Cardiac muscle cell (in vitro differentiated cells and primary cell): ENCODE data around the gene PSAP. TPM values are rescaled to one million over a fixed set of nuclear protein-coding genes. Genes with fewer than 3 reads are reported as not detected.
"Not testable (repeated sequence)": the region's sequence is repeated elsewhere in the genome, so short reads cannot be mapped to it uniquely, and the experiment has no call there.

Source experiments
- DNase-seq, 2 donors: peaks; one replicate each; pipeline versions ENCODE4 v3.0.0 to v3.0.0-alpha.2; 2010 to 2017; ENCODE audit warnings: low read depth in 1 of 2, low spot score in 1 of 2
- H3K27ac ChIP-seq: fragments of 200-600 bp; sonication (generic); 2 replicates; pipeline ENCODE4 v1.5.1; 2016
- H3K27me3 ChIP-seq: fragments of 200-600 bp; sonication (generic); 2 replicates; pipeline ENCODE4 v1.6.0; 2016; ENCODE audit warnings: control low read depth
- H3K36me3 ChIP-seq: fragments of 200-600 bp; sonication (generic); 2 replicates; pipeline ENCODE4 v1.5.1; 2016; ENCODE audit warnings: control low read depth
- H3K4me1 ChIP-seq: fragments of 200-600 bp; sonication (generic); 2 replicates; pipeline ENCODE4 v1.8.1; 2017; ENCODE audit warnings: low read depth, mild to moderate bottlenecking, mixed run types
- H3K4me3 ChIP-seq: fragments of 200-600 bp; sonication (generic); 2 replicates; pipeline ENCODE4 v1.5.1; 2016; ENCODE audit warnings: mild to moderate bottlenecking
- H3K9me3 ChIP-seq: fragments of 200-600 bp; sonication (generic); 2 replicates; pipeline ENCODE4 v1.5.1; 2017; ENCODE audit warnings: low read depth, mild to moderate bottlenecking, control low read depth
- CTCF ChIP-seq: IDR thresholded peaks from 2 replicates; pipeline ENCODE4 v1.5.1; 2012; ENCODE audit warnings: low read depth, mild to moderate bottlenecking, low read length
- polyA plus RNA-seq: library from polyadenylated mRNA; unstranded; fragments of >200 nt; fragmentation: Nextera tagmentation; extraction: Ambion mirVana; gene quantifications from 2 replicates; pipeline ENCODE4 v1.2.1, GENCODE V29; 2016
- total RNA-seq: library from RNA; depleted of rRNA; stranded (reverse); fragments of >200 nt; gene quantifications from 2 replicates; pipeline ENCODE4 v1.2.3, GENCODE V29; 2016

The PSAP gene
- total and polyA plus RNA-seq, 2 experiments from 2014 or later = 624 to 844 TPM

GRCh38 chr10:71856619-71857018 is 5.6 kb upstream of the PSAP start:
- Histone ChIP-seq H3K36me3 (no peaks in the 10 kb centered on the region), H3K9me3 (no peaks in the 10 kb centered on the region), H3K4me1 (peaks cover 11% of the 10 kb centered on the region), H3K27ac (no peak overlapping the region), H3K27me3 (no peaks in the 10 kb centered on the region), H3K4me3 (no peak overlapping the region)
- DNase-seq = no peak
- TF ChIP-seq CTCF = no peak

GRCh38 chr10:71854031-71854430 is 3.0 kb upstream of the PSAP start:
- no peak for TF ChIP-seq CTCF
- H3K4me1 ChIP-seq = peaks cover 11% of the 10 kb centered on the region
- no peaks in the 10 kb centered on the region for H3K27me3 ChIP-seq
- H3K27ac ChIP-seq = no peak overlapping the region
- no peaks in the 10 kb centered on the region for H3K9me3 ChIP-seq
- peak; percentile 44 to 71 for DNase-seq
- no peaks in the 10 kb centered on the region for H3K36me3 ChIP-seq
- H3K4me3 ChIP-seq = no peak overlapping the region

DNA sequence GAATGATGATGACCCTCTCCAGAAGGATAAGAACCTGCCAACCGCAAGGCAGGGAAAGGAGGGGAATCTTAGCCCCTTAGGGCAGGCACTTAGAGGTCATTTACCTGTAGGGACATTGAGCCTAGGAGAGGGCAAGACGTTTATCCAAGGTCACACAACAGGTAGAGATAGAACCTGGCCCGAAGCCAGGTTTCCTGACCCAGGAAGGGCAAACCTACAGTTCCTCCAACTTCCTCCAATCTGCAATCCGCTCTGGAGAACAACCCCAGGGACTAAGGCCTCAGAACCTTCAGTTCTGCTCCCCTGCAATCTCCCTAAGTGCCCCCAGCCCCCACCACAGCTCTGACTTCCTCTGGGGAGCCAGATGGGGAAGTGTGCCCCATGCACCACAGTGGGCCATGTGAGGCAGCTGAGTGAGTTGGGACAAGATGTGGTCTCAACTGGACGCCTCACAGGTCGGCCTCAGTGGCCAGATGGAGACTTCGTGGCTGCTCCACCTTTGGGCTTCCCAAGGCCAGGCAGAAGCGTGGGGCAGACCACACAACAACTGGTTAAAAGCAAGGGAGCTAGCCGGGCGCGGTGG is 1.4 kb upstream of the PSAP start:
- DNase-seq = no peak
- no peak overlapping the region for H3K4me3 ChIP-seq
- H3K27ac ChIP-seq = no peak overlapping the region
- H3K27me3 ChIP-seq = no peaks in the 10 kb centered on the region
- peaks cover 22% of the 10 kb centered on the region for H3K4me1 ChIP-seq
- H3K9me3 ChIP-seq = no peaks in the 10 kb centered on the region
- no peaks in the 10 kb centered on the region for H3K36me3 ChIP-seq
- no peak for TF ChIP-seq CTCF

DNA sequence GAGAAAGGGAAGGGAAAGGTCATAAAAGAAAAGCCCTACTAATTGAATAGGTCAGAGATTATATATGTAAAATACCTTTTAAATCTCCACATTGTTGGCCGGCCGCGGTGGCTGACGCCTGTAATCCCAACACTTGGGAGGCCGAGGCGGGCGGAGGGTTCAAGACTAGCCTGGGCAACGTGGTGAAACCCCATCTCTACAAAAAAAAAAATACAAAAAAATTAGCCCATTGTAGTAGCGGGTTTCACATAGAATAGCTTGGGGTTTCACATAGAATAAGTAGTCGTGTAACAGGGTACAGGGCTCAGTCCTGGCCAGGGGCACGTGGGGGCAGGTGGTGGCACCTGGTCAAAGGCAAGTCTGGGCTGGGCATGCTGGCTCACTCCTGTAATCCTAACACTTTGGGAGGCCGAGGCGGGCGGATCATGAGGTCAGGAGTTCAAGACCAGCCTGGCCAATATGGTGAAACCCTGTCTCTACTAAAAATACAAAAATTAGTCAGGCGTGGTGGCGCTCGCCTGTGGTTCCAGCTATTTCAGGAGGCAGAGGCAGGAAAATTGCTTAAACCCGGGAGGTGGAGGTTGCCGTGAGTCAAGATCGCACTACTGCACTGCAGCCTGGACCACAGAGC is 529 bp upstream of the PSAP start:
- H3K9me3 ChIP-seq, H3K27me3 ChIP-seq, DNase-seq, H3K36me3 ChIP-seq: not testable (repeated sequence)
- peaks cover 22% of the 10 kb centered on the region for H3K4me1 ChIP-seq
- H3K27ac ChIP-seq = peak overlapping the region; percentile 97
- peak overlapping the region; percentile 87 for H3K4me3 ChIP-seq

DNA sequence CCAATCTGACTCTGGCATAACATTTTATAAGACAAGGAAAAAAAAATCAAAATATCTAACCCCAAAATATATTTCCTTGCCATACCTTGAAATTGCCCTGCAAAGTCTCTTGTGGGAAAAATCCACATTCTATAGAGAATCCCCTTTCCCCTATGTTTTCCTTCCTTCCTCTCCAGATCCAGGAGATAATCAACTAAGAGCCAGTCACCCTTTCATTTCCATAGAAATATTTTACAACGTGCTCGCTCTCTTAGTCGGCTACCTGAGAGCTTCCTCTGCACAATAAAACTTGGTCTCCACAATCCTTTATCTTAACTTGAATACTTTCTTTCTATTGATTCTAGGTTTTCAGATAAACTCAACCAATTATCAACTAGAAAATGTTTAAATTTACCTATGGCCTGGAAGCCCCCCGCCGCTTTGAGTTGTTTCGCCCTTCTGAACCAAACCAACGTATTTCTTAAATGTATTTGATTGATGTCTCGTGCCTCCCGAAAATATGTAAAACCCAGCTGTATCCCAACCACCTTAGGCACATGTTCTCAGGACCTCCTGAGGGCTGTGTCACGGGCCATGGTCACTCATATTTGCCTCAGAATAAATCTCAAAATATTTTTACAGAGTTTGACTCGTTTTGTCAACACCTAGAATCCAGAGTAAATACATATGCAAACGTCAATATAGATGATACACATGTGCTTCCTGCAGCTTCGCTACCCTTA is 869 bp downstream of the PSAP start:
- H3K27ac ChIP-seq = peak overlapping the region; percentile 97
- peaks cover 22% of the 10 kb centered on the region for H3K4me1 ChIP-seq
- peak overlapping the region; percentile 87 for H3K4me3 ChIP-seq
- H3K9me3 ChIP-seq = no peaks in the 10 kb centered on the region
- no peaks in the 10 kb centered on the region for H3K27me3 ChIP-seq
- TF ChIP-seq CTCF = no peak
- H3K36me3 ChIP-seq = no peaks in the 10 kb centered on the region
- no peak for DNase-seq

GRCh38 chr10:71849461-71849908 is 1.6 kb downstream of the PSAP start:
- TF ChIP-seq CTCF = no peak
- Histone ChIP-seq H3K9me3 (no peaks in the 10 kb centered on the region), H3K4me1 (peaks cover 22% of the 10 kb centered on the region), H3K36me3 (no peaks in the 10 kb centered on the region), H3K27me3 (no peaks in the 10 kb centered on the region), H3K27ac (no peak overlapping the region), H3K4me3 (no peak overlapping the region)
- no peak for DNase-seq
